Fibroblast of skin of right biceps (primary cell): ENCODE results near the gene NKPD1.
A peak's percentile ranks its signal among the peaks of the same experiment; 100 is the strongest.

Experiments used
- DNase-seq: peaks from one replicate; pipeline ENCODE4 v3.0.0-alpha.2; 2013

NKPD1 gene

GRCh38 chr19:45160870-45161737 is at the start of gene NKPD1:
Gene NKPD1, minus strand, starts transcription at chr19:45160982. Its CDS starts 832 bp downstream, at chr19:45160150.
- DNase-seq, result no peak

GRCh38 chr19:45206328-45206727 is 45.5 kb upstream of the NKPD1 start:
- no peak for DNase-seq

GRCh38 chr19:45205810-45206209 is 45.0 kb upstream of the NKPD1 start:
- no peak for DNase-seq

- no peak for DNase-seq
Observed at GRCh38 chr19:45202637-45203036, 41.9 kb upstream of the NKPD1 start.

- DNase-seq, result peak; percentile 33
Observed at GRCh38 chr19:45200568-45200967, 39.8 kb upstream of the NKPD1 start.

GRCh38 chr19:45195764-45196163 is 35.0 kb upstream of the NKPD1 start:
- DNase-seq, result no peak

GRCh38 chr19:45191375-45191774 is 30.6 kb upstream of the NKPD1 start:
- no peak for DNase-seq

GRCh38 chr19:45189971-45190370 is 29.2 kb upstream of the NKPD1 start:
- DNase-seq, result no peak

GRCh38 chr19:45187421-45188100 is 26.8 kb upstream of the NKPD1 start:
- no peak for DNase-seq

- DNase-seq, result no peak
Observed at GRCh38 chr19:45186509-45187334, 25.9 kb upstream of the NKPD1 start.

GRCh38 chr19:45184115-45184514 is 23.3 kb upstream of the NKPD1 start:
- no peak for DNase-seq

- no peak for DNase-seq
Observed at GRCh38 chr19:45182758-45183157, 22.0 kb upstream of the NKPD1 start.

GRCh38 chr19:45180936-45181335 is 20.2 kb upstream of the NKPD1 start:
- no peak for DNase-seq

- DNase-seq, result no peak
Observed at GRCh38 chr19:45179892-45180370, 19.1 kb upstream of the NKPD1 start.

GRCh38 chr19:45179072-45179891 is 18.5 kb upstream of the NKPD1 start:
- DNase-seq, result peak; percentile 38

- DNase-seq, result peak; percentile 100
Observed at GRCh38 chr19:45178262-45179071, 17.7 kb upstream of the NKPD1 start, which contains the start of gene BLOC1S3. Gene BLOC1S3, plus strand, starts transcription at chr19:45178784. Its CDS starts 513 bp downstream, at chr19:45179297.

- DNase-seq, result peak; percentile 63
Observed at GRCh38 chr19:45177817-45178261, 17.1 kb upstream of the NKPD1 start, which contains the start of gene TRAPPC6A. Gene TRAPPC6A, minus strand, starts transcription at chr19:45178237. Its CDS starts 19 bp downstream, at chr19:45178218.

- no peak for DNase-seq
Observed at GRCh38 chr19:45175515-45176345, 14.9 kb upstream of the NKPD1 start.

GRCh38 chr19:45173816-45174215 is 13.0 kb upstream of the NKPD1 start:
- peak; percentile 60 for DNase-seq

GRCh38 chr19:45172611-45173208 is 11.9 kb upstream of the NKPD1 start:
- no peak for DNase-seq
